ENCODE data around the gene NCKAP5.

The NCKAP5 gene

GRCh38 chr2:132984731-132985130, 583.5 kb downstream of the NCKAP5 start:
- TF ChIP-seq TAF1 (IDR thresholded peaks at IDR 0.05; ENCODE audit: borderline replicate concordance, insufficient read depth, low read length) (no peak), REST (IDR thresholded peaks at IDR 0.05; ENCODE audit: insufficient read depth in 1 of 2, low read depth in 2 of 2, low read length in 2 of 2) (no peak), SIN3A (IDR thresholded peaks at IDR 0.05; ENCODE audit: borderline replicate concordance, insufficient read depth, low read length) (no peak), FOXP2 (optimal IDR thresholded peaks at IDR 0.05; ENCODE audit: borderline replicate concordance, extremely low read depth, extremely low read length, insufficient read depth) (no peak)

GRCh38 chr2:132980304-132980703, 588.0 kb downstream of the NCKAP5 start:
- TF ChIP-seq REST (IDR thresholded peaks at IDR 0.05; ENCODE audit: insufficient read depth in 1 of 2, low read depth in 2 of 2, low read length in 2 of 2) (no peak), TAF1 (IDR thresholded peaks at IDR 0.05; ENCODE audit: borderline replicate concordance, insufficient read depth, low read length) (no peak)

GRCh38 chr2:132979339-132980093, 588.7 kb downstream of the NCKAP5 start:
- TF ChIP-seq TAF1 (IDR thresholded peaks at IDR 0.05; ENCODE audit: borderline replicate concordance, insufficient read depth, low read length) (no peak), REST (IDR thresholded peaks at IDR 0.05; ENCODE audit: insufficient read depth in 1 of 2, low read depth in 2 of 2, low read length in 2 of 2) (no peak), FOXP2 (optimal IDR thresholded peaks at IDR 0.05; ENCODE audit: borderline replicate concordance, extremely low read depth, extremely low read length, insufficient read depth) (no peak), POLR2AphosphoS5 (IDR thresholded peaks at IDR 0.05; ENCODE audit: low read depth, low read length) (no peak), SIN3A (IDR thresholded peaks at IDR 0.05; ENCODE audit: borderline replicate concordance, insufficient read depth, low read length) (no peak)

GRCh38 chr2:132978840-132979239, 589.4 kb downstream of the NCKAP5 start:
- TF ChIP-seq REST (IDR thresholded peaks at IDR 0.05; ENCODE audit: insufficient read depth in 1 of 2, low read depth in 2 of 2, low read length in 2 of 2): no peak
- no peak for TF ChIP-seq POLR2AphosphoS5 (IDR thresholded peaks at IDR 0.05; ENCODE audit: low read depth, low read length)
- TF ChIP-seq TAF1 (IDR thresholded peaks at IDR 0.05; ENCODE audit: borderline replicate concordance, insufficient read depth, low read length): no peak
- TF ChIP-seq SIN3A (IDR thresholded peaks at IDR 0.05; ENCODE audit: borderline replicate concordance, insufficient read depth, low read length): no peak
- TF ChIP-seq FOXP2 (optimal IDR thresholded peaks at IDR 0.05; ENCODE audit: borderline replicate concordance, extremely low read depth, extremely low read length, insufficient read depth): no peak

Data from PFSK-1 (cell line).